ENCODE measurements around the gene SCIMP.
"Not testable (repeated sequence)": the region's sequence is repeated elsewhere in the genome, so short reads cannot be mapped to it uniquely, and the experiment has no call there.

Gene SCIMP

DNA sequence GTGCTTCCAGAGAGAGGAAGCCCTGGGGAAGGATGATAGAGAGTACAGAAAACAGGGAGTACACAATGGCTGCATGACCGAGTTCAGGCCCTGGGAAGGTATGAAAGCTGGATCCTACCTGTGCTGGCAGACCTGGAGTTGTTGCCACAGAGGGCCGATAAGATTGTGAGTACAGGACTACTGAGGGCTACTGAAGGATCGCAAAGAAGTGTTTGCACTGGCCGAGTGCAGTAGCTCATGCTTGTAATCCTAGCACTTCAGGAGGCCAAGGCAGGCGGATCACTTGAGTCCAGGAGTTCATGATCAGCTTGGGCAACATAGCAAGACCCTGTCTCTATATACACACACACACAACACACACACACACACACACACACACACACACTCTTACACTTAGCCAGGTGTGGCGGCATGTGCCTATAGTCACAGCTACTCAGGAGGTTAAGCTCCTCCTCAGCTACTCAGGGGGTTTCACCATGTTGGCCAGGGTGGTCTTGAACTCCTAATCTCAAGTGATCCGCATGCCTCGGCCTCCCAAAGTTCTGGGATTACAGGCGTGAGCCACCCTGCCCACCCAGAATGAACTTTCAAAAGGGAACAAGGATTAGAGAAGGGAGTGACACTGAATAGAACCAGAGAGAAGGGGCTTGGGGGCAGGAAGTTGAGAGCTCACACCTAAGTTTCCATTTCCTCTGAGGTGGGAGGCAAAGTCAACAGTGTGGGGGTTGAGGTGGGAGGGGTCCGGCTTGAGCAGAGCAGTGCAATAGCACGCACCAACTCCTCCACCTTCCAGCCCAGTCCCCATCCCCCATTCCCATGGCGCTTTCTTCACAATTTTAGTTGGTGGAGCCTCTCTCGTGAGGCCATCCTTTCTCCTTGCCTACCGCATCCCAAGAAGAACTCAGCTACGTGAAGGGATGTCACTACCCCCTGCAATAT lies 7.5 kb downstream of the SCIMP start:
- DNase-seq (ENCODE audit: extremely low spot score), result no peak
- ChIA-PET POLR2A (no interaction called here), CTCF (no interaction called here)
- TF ChIP-seq FOXM1 (IDR thresholded peaks at IDR 0.05; ENCODE audit: borderline replicate concordance) (no peak), ZNF384 (IDR thresholded peaks at IDR 0.05) (no peak)

- CTCF ChIA-PET, result interaction anchor here (1.0 kb wide), 1 partner anchor 12 kb away, joined by 4 read pairs; no protein-coding TSS in a partner anchor
- POLR2A ChIA-PET, result no interaction called here
- DNase-seq (ENCODE audit: extremely low spot score), result no peak
- no peak for TF ChIP-seq FOXM1 (IDR thresholded peaks at IDR 0.05; ENCODE audit: borderline replicate concordance)
Observed at GRCh38 chr17:5225668-5226457, 8.8 kb downstream of the SCIMP start.

GRCh38 chr17:5221912-5222311 lies 12.7 kb downstream of the SCIMP start:
- POLR2A ChIA-PET; DNase-seq (ENCODE audit: extremely low spot score); CTCF ChIA-PET: not testable (repeated sequence)

GRCh38 chr17:5220074-5220473 lies 14.6 kb downstream of the SCIMP start:
- TF ChIP-seq ZNF384 (IDR thresholded peaks at IDR 0.05) (no peak), FOXA1 (IDR thresholded peaks at IDR 0.05) (no peak), SUZ12 (IDR thresholded peaks at IDR 0.05) (no peak), HDGF (IDR thresholded peaks at IDR 0.05; ENCODE audit: borderline replicate concordance) (no peak), PKNOX1 (IDR thresholded peaks at IDR 0.05) (no peak), L3MBTL2 (conservative IDR thresholded peaks at IDR 0.05) (no peak), LEF1 (IDR thresholded peaks at IDR 0.05; ENCODE audit: borderline replicate concordance) (no peak), BHLHE40 (IDR thresholded peaks at IDR 0.05; ENCODE audit: borderline replicate concordance) (no peak), FOXM1 (IDR thresholded peaks at IDR 0.05; ENCODE audit: borderline replicate concordance) (no peak), TARDBP (IDR thresholded peaks at IDR 0.05) (no peak), ELF4 (IDR thresholded peaks at IDR 0.05) (no peak), FOXK2 (IDR thresholded peaks at IDR 0.05) (no peak), CTBP1 (IDR thresholded peaks at IDR 0.05; ENCODE audit: borderline replicate concordance) (no peak), ARNT (IDR thresholded peaks at IDR 0.05) (no peak), NFRKB (IDR thresholded peaks at IDR 0.05) (no peak), SP1 (IDR thresholded peaks at IDR 0.05) (no peak)
- ChIA-PET POLR2A (no interaction called here), CTCF (no interaction called here)
- DNase-seq (ENCODE audit: extremely low spot score), result no peak

DNA sequence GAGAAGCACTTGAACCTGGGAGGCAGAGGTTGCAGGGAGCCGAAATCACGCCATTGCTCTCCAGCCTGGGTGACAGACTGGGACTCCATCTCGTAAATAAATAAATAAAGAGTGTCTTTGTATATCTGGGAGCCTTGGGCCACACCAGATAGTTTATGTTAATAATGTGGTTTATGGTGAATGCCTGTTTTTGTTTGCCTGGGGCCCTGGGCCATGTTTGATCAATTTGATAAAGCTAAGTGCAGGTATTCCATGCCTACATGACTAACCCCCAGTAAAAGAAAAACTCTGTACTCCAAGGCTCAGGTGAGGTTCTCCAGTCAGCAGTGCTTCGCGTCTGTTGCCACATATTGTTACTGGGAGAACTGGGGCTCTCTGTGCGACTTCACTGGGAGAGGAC lies 15.1 kb downstream of the SCIMP start:
- TF ChIP-seq PKNOX1 (IDR thresholded peaks at IDR 0.05) (no peak), SP1 (IDR thresholded peaks at IDR 0.05) (no peak), FOXM1 (IDR thresholded peaks at IDR 0.05; ENCODE audit: borderline replicate concordance) (no peak), NFRKB (IDR thresholded peaks at IDR 0.05) (no peak), LEF1 (IDR thresholded peaks at IDR 0.05; ENCODE audit: borderline replicate concordance) (no peak), FOXK2 (IDR thresholded peaks at IDR 0.05) (no peak)
- POLR2A ChIA-PET, result no interaction called here
- CTCF ChIA-PET, result no interaction called here
- DNase-seq (ENCODE audit: extremely low spot score), result no peak

GRCh38 chr17:5217562-5217961 lies 17.1 kb downstream of the SCIMP start:
- POLR2A ChIA-PET; DNase-seq (ENCODE audit: extremely low spot score); CTCF ChIA-PET: not testable (repeated sequence)

GRCh38 chr17:5211458-5211857 lies 23.2 kb downstream of the SCIMP start:
- no peak for DNase-seq (ENCODE audit: extremely low spot score)
- ChIA-PET CTCF (no interaction called here), POLR2A (no interaction called here)
- TF ChIP-seq BHLHE40 (IDR thresholded peaks at IDR 0.05; ENCODE audit: borderline replicate concordance) (no peak), FOXA1 (IDR thresholded peaks at IDR 0.05) (no peak), SP1 (IDR thresholded peaks at IDR 0.05) (no peak), L3MBTL2 (conservative IDR thresholded peaks at IDR 0.05) (no peak), PKNOX1 (IDR thresholded peaks at IDR 0.05) (no peak), FOXK2 (IDR thresholded peaks at IDR 0.05) (no peak), FOXM1 (IDR thresholded peaks at IDR 0.05; ENCODE audit: borderline replicate concordance) (no peak), SUZ12 (IDR thresholded peaks at IDR 0.05) (no peak), NFRKB (IDR thresholded peaks at IDR 0.05) (no peak), TARDBP (IDR thresholded peaks at IDR 0.05) (no peak), LEF1 (IDR thresholded peaks at IDR 0.05; ENCODE audit: borderline replicate concordance) (no peak), ARNT (IDR thresholded peaks at IDR 0.05) (no peak), ELF4 (IDR thresholded peaks at IDR 0.05) (no peak), HDGF (IDR thresholded peaks at IDR 0.05; ENCODE audit: borderline replicate concordance) (no peak)

Measured in HEK293T (cell line).